Thoracic aorta (tissue), 2 donors: ENCODE measurements around the gene LTC4S. TPM values are rescaled to one million over a fixed set of nuclear protein-coding genes. Genes with fewer than 3 reads are reported as not detected.

ENCODE experiments used
- ATAC-seq: fragments of 150-250 bp; one replicate; pipeline ENCODE4 v1.8.0; 2017; ENCODE audit warnings: low read depth; ENCODE audit not compliant: insufficient number of reproducible peaks, low FRiP score
- DNase-seq: peaks from one replicate; pipeline ENCODE4 v3.0.0-alpha.2; 2020; ENCODE audit warnings: low spot score
- H3K27ac ChIP-seq, 2 donors: fragments of 200-600 bp; sonication (generic); 1 replicate in 1 of 2; 2 replicates in 1 of 2; pipeline ENCODE4 v1.5.1; 2016; ENCODE audit warnings: mild to moderate bottlenecking in 2 of 2, moderate library complexity in 2 of 2
- H3K27me3 ChIP-seq: fragments of 200-600 bp; sonication (generic); replicated peaks from 2 replicates; pipeline ENCODE4 v1.6.0; 2016; ENCODE audit warnings: mild to moderate bottlenecking; ENCODE audit not compliant: insufficient read depth
- H3K36me3 ChIP-seq: fragments of 200-600 bp; sonication (generic); one replicate; pipeline ENCODE4 v1.5.1; 2016
- H3K4me1 ChIP-seq, 2 donors: fragments of 200-600 bp; sonication (generic); 1 replicate in 1 of 2; 2 replicates in 1 of 2; pipeline versions ENCODE4 v1.5.1 to v1.6.0; 2016; ENCODE audit warnings: low read depth in 2 of 2, mild to moderate bottlenecking in 1 of 2; ENCODE audit not compliant: control insufficient read depth in 1 of 2
- H3K4me3 ChIP-seq: fragments of 200-600 bp; sonication (generic); 2 replicates; pipeline ENCODE4 v1.5.1; 2016; ENCODE audit warnings: mild to moderate bottlenecking
- H3K9me3 ChIP-seq: fragments of 200-600 bp; sonication (generic); 2 replicates; pipeline ENCODE4 v1.5.1; 2016
- CTCF ChIP-seq: fragments of 200-600 bp; sonication (generic); IDR thresholded peaks from one replicate; pipeline ENCODE4 v1.5.1; 2019; ENCODE audit warnings: antibody characterized with exemption
- total RNA-seq, 2 donors: library from RNA; depleted of rRNA; stranded (reverse); fragments of >200 nt; gene quantifications; one replicate each; pipeline versions ENCODE4 v1.1.0 to v1.2.3, GENCODE V29; 2016

LTC4S gene
- total RNA-seq, 2 donors from 2014 or later, result 4.9 to 6.6 TPM

- no peak for ATAC-seq
- peak overlapping the region in 1 of 2 donors; percentile 70 for H3K27ac ChIP-seq
- H3K4me1 ChIP-seq, result peaks cover 27 to 40% of the 10 kb centered on the region in 2 donors
- no peak for TF ChIP-seq CTCF
- no peak overlapping the region for H3K4me3 ChIP-seq
- no peaks in the 10 kb centered on the region for H3K27me3 ChIP-seq
- no peak for DNase-seq
- no peaks in the 10 kb centered on the region for H3K36me3 ChIP-seq
- no peaks in the 10 kb centered on the region for H3K9me3 ChIP-seq
These were observed 1.7 kb upstream of the LTC4S start for GRCh38 chr5:179791881-179792611.

GRCh38 chr5:179792612-179793467 is 946 bp upstream of the LTC4S start:
- DNase-seq, result no peak

GRCh38 chr5:179794171-179794570 is 385 bp downstream of the LTC4S start:
- Histone ChIP-seq H3K36me3 (peaks cover 17% of the 10 kb centered on the region), H3K27ac (peak overlapping the region; percentile 38 to 70), H3K27me3 (no peaks in the 10 kb centered on the region), H3K9me3 (no peaks in the 10 kb centered on the region), H3K4me3 (peak overlapping the region; percentile 88), H3K4me1 (peaks cover 27 to 40% of the 10 kb centered on the region in 2 donors)
- ATAC-seq (no peak), DNase-seq (no peak)
- no peak for TF ChIP-seq CTCF

More at GRCh38 chr5:179792612-179793467, 946 bp upstream of the LTC4S start:
- Histone ChIP-seq H3K9me3 (no peaks in the 10 kb centered on the region), H3K4me1 (peaks cover 27 to 40% of the 10 kb centered on the region in 2 donors), H3K36me3 (peaks cover 3% of the 10 kb centered on the region), H3K4me3 (no peak overlapping the region), H3K27me3 (no peaks in the 10 kb centered on the region), H3K27ac (peak overlapping the region; percentile 49 to 70)
- ATAC-seq, result no peak
- no peak for TF ChIP-seq CTCF

GRCh38 chr5:179794575-179794974 is 789 bp downstream of the LTC4S start:
- H3K4me1 ChIP-seq, result peaks cover 27 to 40% of the 10 kb centered on the region in 2 donors
- peaks cover 21% of the 10 kb centered on the region for H3K36me3 ChIP-seq
- no peaks in the 10 kb centered on the region for H3K27me3 ChIP-seq
- peak overlapping the region; percentile 88 for H3K4me3 ChIP-seq
- no peak for TF ChIP-seq CTCF
- peak overlapping the region in 1 of 2 donors; percentile 38 for H3K27ac ChIP-seq
- DNase-seq (no peak), ATAC-seq (no peak)
- no peaks in the 10 kb centered on the region for H3K9me3 ChIP-seq
